BLaER1 treated with 17β-estradiol and CSF1 and Interleukin-3, amounts not matched to agents 10 nM and 100 nM (cell line): ENCODE measurements around the gene TNIP1.
A peak's percentile ranks its signal among the peaks of the same experiment; 100 is the strongest.

Experiments
- H3K27ac ChIP-seq, 11 experiments: shearing (Covaris generic); formaldehyde crosslinking; 2 replicates each; pipeline ENCODE4 v1.8.1; 2022
- H3K27me3 ChIP-seq, 11 experiments: shearing (Covaris generic); formaldehyde crosslinking; 2 replicates each; pipeline ENCODE4 v1.8.1; 2022
- H3K36me3 ChIP-seq, 11 experiments: shearing (Covaris generic); formaldehyde crosslinking; 2 replicates each; pipeline ENCODE4 v1.8.1; 2022
- H3K4me1 ChIP-seq, 10 experiments: shearing (Covaris generic); formaldehyde crosslinking; 2 replicates each; pipeline ENCODE4 v1.8.1; 2022
- H3K4me2 ChIP-seq, 11 experiments: shearing (Covaris generic); formaldehyde crosslinking; 2 replicates each; pipeline ENCODE4 v1.8.1; 2022
- H3K4me3 ChIP-seq, 10 experiments: shearing (Covaris generic); formaldehyde crosslinking; 2 replicates each; pipeline ENCODE4 v1.8.1; 2022
- H3K9ac ChIP-seq, 11 experiments: shearing (Covaris generic); formaldehyde crosslinking; 2 replicates each; pipeline ENCODE4 v1.8.1; 2022
- H3K9me3 ChIP-seq, 11 experiments: shearing (Covaris generic); formaldehyde crosslinking; replicated peaks in 1 of 11; 2 replicates each; pipeline ENCODE4 v1.8.1; 2022
- H4K20me1 ChIP-seq, 11 experiments: shearing (Covaris generic); formaldehyde crosslinking; 2 replicates each; pipeline ENCODE4 v1.8.1; 2022
- Cebpa-rat ChIP-seq, 11 experiments: shearing (Covaris generic); IDR thresholded peaks; 2 replicates each; pipeline ENCODE4 v1.8.1; 2022

The TNIP1 gene

DNA sequence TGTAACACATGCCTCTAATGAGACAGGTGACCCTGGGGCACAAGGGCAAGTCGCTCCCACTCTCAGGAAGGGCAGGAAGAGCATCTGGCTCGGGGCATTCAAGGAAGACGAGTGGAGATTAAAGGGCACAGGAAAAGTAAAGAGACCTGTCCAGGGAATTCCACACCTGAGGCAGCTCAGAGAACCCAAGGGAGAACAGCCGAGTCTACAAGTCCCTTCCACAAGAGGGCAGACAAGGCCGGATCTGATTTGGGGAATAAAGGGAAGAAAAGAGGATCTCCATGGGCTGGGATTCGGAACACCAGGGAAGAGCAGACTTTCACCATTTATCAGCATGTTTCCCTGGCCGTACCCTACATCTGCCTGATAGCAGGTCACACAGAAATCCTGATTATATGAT is 32.3 kb downstream of the TNIP1 start:
- TF ChIP-seq Cebpa-rat (IDR thresholded peaks at IDR 0.05): no peak

GRCh38 chr5:151047814-151048425 is 32.9 kb downstream of the TNIP1 start:
- no peak overlapping the region for H3K9ac ChIP-seq
- peaks cover 7 to 87% (median 24%) of the 10 kb centered on the region in 11 experiments; a peak in 17 of 22 replicates for H4K20me1 ChIP-seq
- no peak overlapping the region for H3K4me3 ChIP-seq
- peaks cover 81 to 98% (median 93%) of the 10 kb centered on the region in 11 experiments for H3K36me3 ChIP-seq
- H3K27me3 ChIP-seq: no peaks in the 10 kb centered on the region
- no peak for TF ChIP-seq Cebpa-rat (IDR thresholded peaks at IDR 0.05)
- peaks cover 13 to 19% (median 18%) of the 10 kb centered on the region in 10 experiments for H3K4me1 ChIP-seq
- H3K27ac ChIP-seq: no peak overlapping the region
- no peaks in the 10 kb centered on the region for H3K9me3 ChIP-seq
- no peak overlapping the region for H3K4me2 ChIP-seq

More for the DNA sequence above, 32.3 kb downstream of the TNIP1 start:
- Histone ChIP-seq H3K4me1 (peaks cover 19 to 25% (median 24%) of the 10 kb centered on the region in 10 experiments), H3K27ac (no peak overlapping the region), H3K27me3 (no peaks in the 10 kb centered on the region), H3K9ac (no peak overlapping the region), H3K4me2 (no peak overlapping the region), H4K20me1 (peaks cover 7 to 85% (median 24%) of the 10 kb centered on the region in 11 experiments; a peak in 17 of 22 replicates), H3K9me3 (no peaks in the 10 kb centered on the region), H3K4me3 (no peak overlapping the region), H3K36me3 (peaks cover 76 to 95% (median 90%) of the 10 kb centered on the region in 11 experiments)

DNA sequence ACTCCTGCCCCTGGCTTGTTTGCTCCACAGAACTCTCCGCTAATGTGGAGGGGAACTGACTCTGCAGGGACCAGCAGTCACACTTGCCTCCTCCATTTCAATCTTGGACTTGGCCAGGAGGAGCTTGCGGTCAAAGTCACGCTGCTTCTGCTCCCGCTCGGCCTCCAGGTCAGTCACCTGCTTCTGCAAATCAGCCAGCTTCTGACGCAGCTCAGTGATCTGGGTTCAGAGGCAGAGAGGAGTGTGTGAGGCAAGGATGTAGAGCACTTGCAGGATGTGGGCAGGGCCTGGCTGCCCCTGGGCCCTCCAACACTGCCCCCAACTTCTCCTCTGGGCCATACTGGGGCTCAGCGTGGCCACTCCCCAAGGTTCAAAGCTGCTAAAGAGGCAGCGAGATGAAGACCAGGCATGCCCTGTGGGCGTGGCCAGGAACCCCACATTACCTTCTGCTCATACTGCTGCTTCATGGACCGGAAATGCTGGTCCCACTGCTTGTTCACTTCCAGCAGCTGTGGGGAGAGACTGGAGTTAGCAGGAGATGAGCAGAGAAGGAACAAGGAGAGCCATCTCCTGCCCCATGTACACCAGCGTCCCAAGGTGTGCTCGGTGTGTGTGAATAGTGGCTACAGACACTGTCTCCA is 38.3 kb downstream of the TNIP1 start:
- Histone ChIP-seq H3K4me3 (no peak overlapping the region), H3K36me3 (peaks cover 99 to 100% (median 100%) of the 10 kb centered on the region in 11 experiments), H4K20me1 (peaks cover 0 to 99% (median 5%) of the 10 kb centered on the region in 11 experiments; a peak in 13 of 22 replicates), H3K9me3 (no peaks in the 10 kb centered on the region), H3K4me1 (no peaks in the 10 kb centered on the region), H3K27me3 (no peaks in the 10 kb centered on the region), H3K9ac (no peak overlapping the region), H3K27ac (no peak overlapping the region), H3K4me2 (no peak overlapping the region)
- TF ChIP-seq Cebpa-rat (IDR thresholded peaks at IDR 0.05): no peak

- Histone ChIP-seq H3K27me3 (no peaks in the 10 kb centered on the region), H3K4me1 (0 out of 20 replicates have a peak, but pooled peaks cover 0 to 2% (median 0%) of the 10 kb centered on the region in 10 experiments), H3K4me2 (no peak overlapping the region), H3K9me3 (no peaks in the 10 kb centered on the region), H3K36me3 (peaks cover 99 to 100% (median 100%) of the 10 kb centered on the region in 11 experiments), H4K20me1 (peaks cover 0 to 99% (median 4%) of the 10 kb centered on the region in 11 experiments; a peak in 9 of 22 replicates), H3K9ac (no peak overlapping the region), H3K27ac (no peak overlapping the region), H3K4me3 (no peak overlapping the region)
- no peak for TF ChIP-seq Cebpa-rat (IDR thresholded peaks at IDR 0.05)
Observed at GRCh38 chr5:151041577-151042268, 39.1 kb downstream of the TNIP1 start.

- Histone ChIP-seq H3K36me3 (peaks cover 99 to 100% (median 100%) of the 10 kb centered on the region in 11 experiments), H3K4me3 (no peak overlapping the region), H3K4me1 (0 out of 20 replicates have a peak, but pooled peaks cover 0 to 4% (median 0%) of the 10 kb centered on the region in 10 experiments), H3K9ac (no peak overlapping the region; a peak in 1 of 22 replicates), H3K27ac (no peak overlapping the region), H3K4me2 (no peak overlapping the region), H4K20me1 (peaks cover 0 to 99% (median 4%) of the 10 kb centered on the region in 11 experiments; a peak in 8 of 22 replicates), H3K27me3 (no peaks in the 10 kb centered on the region), H3K9me3 (no peaks in the 10 kb centered on the region)
- TF ChIP-seq Cebpa-rat (IDR thresholded peaks at IDR 0.05): no peak
Observed at GRCh38 chr5:151040211-151040747, 40.6 kb downstream of the TNIP1 start.

- Histone ChIP-seq H3K4me1 (peaks cover 0 to 4% (median 0%) of the 10 kb centered on the region in 10 experiments; a peak in 1 of 20 replicates), H3K9me3 (no peaks in the 10 kb centered on the region), H3K36me3 (peaks cover 99 to 100% (median 100%) of the 10 kb centered on the region in 11 experiments), H3K27ac (no peak overlapping the region), H3K4me2 (no peak overlapping the region), H3K4me3 (no peak overlapping the region), H3K27me3 (no peaks in the 10 kb centered on the region), H4K20me1 (peaks cover 0 to 99% (median 4%) of the 10 kb centered on the region in 11 experiments; a peak in 8 of 22 replicates), H3K9ac (0 out of 22 replicates have a peak overlapping the region, but pooled peaks of 1 of the 11 experiments have one; percentile 24)
- no peak for TF ChIP-seq Cebpa-rat (IDR thresholded peaks at IDR 0.05)
Observed at GRCh38 chr5:151039665-151040064, 41.2 kb downstream of the TNIP1 start.

GRCh38 chr5:151038801-151039238 is 42.0 kb downstream of the TNIP1 start:
- Histone ChIP-seq H4K20me1 (peaks cover 0 to 99% (median 6%) of the 10 kb centered on the region in 11 experiments; a peak in 10 of 22 replicates), H3K4me1 (peaks cover 0 to 4% (median 0%) of the 10 kb centered on the region in 10 experiments; a peak in 1 of 20 replicates), H3K9me3 (no peaks in the 10 kb centered on the region), H3K36me3 (peaks cover 100% of the 10 kb centered on the region in 11 experiments), H3K27me3 (no peaks in the 10 kb centered on the region), H3K27ac (no peak overlapping the region), H3K4me3 (no peak overlapping the region), H3K9ac (no peak overlapping the region), H3K4me2 (no peak overlapping the region)
- TF ChIP-seq Cebpa-rat (IDR thresholded peaks at IDR 0.05): no peak

GRCh38 chr5:151038412-151038745 is 42.5 kb downstream of the TNIP1 start:
- Histone ChIP-seq H3K4me3 (no peak overlapping the region), H3K27me3 (no peaks in the 10 kb centered on the region), H4K20me1 (peaks cover 0 to 100% (median 6%) of the 10 kb centered on the region in 11 experiments; a peak in 10 of 22 replicates), H3K4me2 (no peak overlapping the region), H3K9ac (no peak overlapping the region), H3K27ac (no peak overlapping the region; a peak in 1 of 22 replicates), H3K36me3 (peaks cover 100% of the 10 kb centered on the region in 11 experiments), H3K4me1 (peaks cover 0 to 4% (median 0%) of the 10 kb centered on the region in 10 experiments; a peak in 1 of 20 replicates), H3K9me3 (no peaks in the 10 kb centered on the region)
- TF ChIP-seq Cebpa-rat (IDR thresholded peaks at IDR 0.05): no peak
